GM12873 (cell line): Measurements from ENCODE around the gene LAD1.

ENCODE experiments used
- TF ChIP-seq, protein P1 (sequence below): IDR thresholded peaks from 2 replicates; pipeline ENCODE4 v1.5.1; 2012; ENCODE audit warnings: low read depth, mild to moderate bottlenecking, moderate library complexity, low read length, control low read depth; ENCODE audit not compliant: insufficient read depth; ENCODE audit errors: missing control alignments

The LAD1 gene, protein sequence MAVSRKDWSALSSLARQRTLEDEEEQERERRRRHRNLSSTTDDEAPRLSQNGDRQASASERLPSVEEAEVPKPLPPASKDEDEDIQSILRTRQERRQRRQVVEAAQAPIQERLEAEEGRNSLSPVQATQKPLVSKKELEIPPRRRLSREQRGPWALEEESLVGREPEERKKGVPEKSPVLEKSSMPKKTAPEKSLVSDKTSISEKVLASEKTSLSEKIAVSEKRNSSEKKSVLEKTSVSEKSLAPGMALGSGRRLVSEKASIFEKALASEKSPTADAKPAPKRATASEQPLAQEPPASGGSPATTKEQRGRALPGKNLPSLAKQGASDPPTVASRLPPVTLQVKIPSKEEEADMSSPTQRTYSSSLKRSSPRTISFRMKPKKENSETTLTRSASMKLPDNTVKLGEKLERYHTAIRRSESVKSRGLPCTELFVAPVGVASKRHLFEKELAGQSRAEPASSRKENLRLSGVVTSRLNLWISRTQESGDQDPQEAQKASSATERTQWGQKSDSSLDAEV

DNA sequence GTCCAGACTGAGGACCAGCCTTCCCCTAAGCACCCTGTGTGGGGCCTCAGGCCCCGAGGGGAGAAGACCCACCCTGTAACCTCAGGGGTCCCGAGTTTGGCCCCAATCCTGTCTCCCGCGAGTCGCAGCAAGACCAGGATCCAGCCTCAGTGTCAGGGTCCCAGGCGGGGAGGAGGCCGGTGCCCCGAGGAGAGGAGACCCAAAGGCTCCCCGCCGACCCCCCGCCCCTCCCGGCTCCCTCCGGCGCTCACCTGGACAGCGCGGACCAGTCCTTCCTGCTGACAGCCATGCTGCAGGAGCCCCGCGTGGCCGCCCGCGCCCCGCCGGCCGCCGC lies at the start of gene LAD1:
TSS of gene LAD1 (minus strand) at position 307 of the 334 bp plus-strand sequence. CDS start at position 289, 18 bp downstream.
- TF ChIP-seq, protein P1, sequence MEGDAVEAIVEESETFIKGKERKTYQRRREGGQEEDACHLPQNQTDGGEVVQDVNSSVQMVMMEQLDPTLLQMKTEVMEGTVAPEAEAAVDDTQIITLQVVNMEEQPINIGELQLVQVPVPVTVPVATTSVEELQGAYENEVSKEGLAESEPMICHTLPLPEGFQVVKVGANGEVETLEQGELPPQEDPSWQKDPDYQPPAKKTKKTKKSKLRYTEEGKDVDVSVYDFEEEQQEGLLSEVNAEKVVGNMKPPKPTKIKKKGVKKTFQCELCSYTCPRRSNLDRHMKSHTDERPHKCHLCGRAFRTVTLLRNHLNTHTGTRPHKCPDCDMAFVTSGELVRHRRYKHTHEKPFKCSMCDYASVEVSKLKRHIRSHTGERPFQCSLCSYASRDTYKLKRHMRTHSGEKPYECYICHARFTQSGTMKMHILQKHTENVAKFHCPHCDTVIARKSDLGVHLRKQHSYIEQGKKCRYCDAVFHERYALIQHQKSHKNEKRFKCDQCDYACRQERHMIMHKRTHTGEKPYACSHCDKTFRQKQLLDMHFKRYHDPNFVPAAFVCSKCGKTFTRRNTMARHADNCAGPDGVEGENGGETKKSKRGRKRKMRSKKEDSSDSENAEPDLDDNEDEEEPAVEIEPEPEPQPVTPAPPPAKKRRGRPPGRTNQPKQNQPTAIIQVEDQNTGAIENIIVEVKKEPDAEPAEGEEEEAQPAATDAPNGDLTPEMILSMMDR = no peak

GRCh38 chr1:201447903-201448871 lies 49.1 kb upstream of the LAD1 start:
- TF ChIP-seq, protein P1 = peak; percentile 92

- TF ChIP-seq, protein P1 = no peak
Observed at GRCh38 chr1:201445310-201445709, 46.2 kb upstream of the LAD1 start.

DNA sequence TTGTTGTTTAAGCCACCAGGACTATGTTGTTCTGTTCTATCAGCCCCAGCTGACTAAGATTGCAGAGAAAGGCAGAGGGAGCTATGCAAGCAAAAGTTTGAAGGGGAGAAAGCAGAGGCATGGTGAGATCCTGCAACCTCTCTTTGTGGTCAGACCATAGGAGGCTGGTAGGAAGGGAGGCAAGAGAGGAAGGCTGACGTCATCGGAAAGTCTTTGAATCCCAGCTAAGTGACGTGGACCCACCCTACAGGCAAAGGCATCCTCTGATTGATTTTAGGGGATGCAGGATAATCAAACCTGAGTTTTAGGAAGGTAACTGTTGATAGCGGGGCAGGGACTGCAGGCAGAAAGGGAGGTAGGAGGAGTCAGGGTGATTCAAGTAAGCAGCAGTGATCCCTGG lies 45.7 kb upstream of the LAD1 start:
- TF ChIP-seq, protein P1 = no peak

GRCh38 chr1:201443747-201444146 lies 44.6 kb upstream of the LAD1 start:
- TF ChIP-seq, protein P1 = no peak

DNA sequence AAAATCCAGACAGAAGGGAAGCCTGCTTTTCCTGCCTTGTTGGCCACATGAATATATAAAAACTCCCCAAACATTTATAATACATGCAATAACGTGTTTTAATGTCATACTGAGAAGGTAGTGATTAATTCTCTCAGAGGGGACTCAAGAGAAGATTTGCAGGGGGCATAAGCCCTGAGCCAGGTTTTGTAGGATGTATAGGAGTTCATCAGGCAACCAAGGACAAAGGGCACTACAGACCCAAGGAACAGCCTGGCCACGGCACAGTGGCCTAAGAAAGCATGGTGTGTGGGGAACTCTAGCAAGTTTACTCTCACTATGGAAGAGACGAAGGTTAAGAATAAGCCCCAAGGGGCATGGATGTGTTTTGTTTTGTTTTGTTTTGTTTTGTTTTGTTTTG lies 37.8 kb upstream of the LAD1 start:
- TF ChIP-seq, protein P1 = no peak

GRCh38 chr1:201436393-201436792 lies 37.3 kb upstream of the LAD1 start:
- TF ChIP-seq, protein P1 = peak; percentile 2
